ENCODE data around the gene RAB20.

GRCh38 chr13:110483386-110483968, 78.0 kb downstream of the RAB20 start:
- TF ChIP-seq, protein P1, sequence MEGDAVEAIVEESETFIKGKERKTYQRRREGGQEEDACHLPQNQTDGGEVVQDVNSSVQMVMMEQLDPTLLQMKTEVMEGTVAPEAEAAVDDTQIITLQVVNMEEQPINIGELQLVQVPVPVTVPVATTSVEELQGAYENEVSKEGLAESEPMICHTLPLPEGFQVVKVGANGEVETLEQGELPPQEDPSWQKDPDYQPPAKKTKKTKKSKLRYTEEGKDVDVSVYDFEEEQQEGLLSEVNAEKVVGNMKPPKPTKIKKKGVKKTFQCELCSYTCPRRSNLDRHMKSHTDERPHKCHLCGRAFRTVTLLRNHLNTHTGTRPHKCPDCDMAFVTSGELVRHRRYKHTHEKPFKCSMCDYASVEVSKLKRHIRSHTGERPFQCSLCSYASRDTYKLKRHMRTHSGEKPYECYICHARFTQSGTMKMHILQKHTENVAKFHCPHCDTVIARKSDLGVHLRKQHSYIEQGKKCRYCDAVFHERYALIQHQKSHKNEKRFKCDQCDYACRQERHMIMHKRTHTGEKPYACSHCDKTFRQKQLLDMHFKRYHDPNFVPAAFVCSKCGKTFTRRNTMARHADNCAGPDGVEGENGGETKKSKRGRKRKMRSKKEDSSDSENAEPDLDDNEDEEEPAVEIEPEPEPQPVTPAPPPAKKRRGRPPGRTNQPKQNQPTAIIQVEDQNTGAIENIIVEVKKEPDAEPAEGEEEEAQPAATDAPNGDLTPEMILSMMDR (optimal IDR thresholded peaks at IDR 0.05 in 1 of 3, IDR thresholded peaks at IDR 0.05 in 1 of 3, conservative IDR thresholded peaks at IDR 0.05 in 1 of 3; ENCODE audit: extremely low read depth in 1 of 3, insufficient read depth in 2 of 3, low read length in 3 of 3) = no peak
- no peak for TF ChIP-seq EZH2 (IDR thresholded peaks at IDR 0.05; ENCODE audit: low read length)

Measured in keratinocyte (primary cell).